AG09319 (cell line): Measurements from ENCODE around the gene MMP17.
A peak's percentile ranks its signal among the peaks of the same experiment; 100 is the strongest.

Experiments
- DNase-seq: peaks from one replicate; pipeline ENCODE4 v3.0.0-alpha.2; 2010; ENCODE audit warnings: low read depth; ENCODE audit errors: extremely low read depth
- CTCF ChIP-seq: IDR thresholded peaks from 2 replicates; pipeline ENCODE4 v1.5.1; 2011; ENCODE audit warnings: low read depth, mild to moderate bottlenecking, inconsistent platforms, low read length, moderate library complexity

The MMP17 gene

GRCh38 chr12:131826097-131826928 lies 1.9 kb upstream of the MMP17 start:
- DNase-seq: no peak
- TF ChIP-seq CTCF: no peak

GRCh38 chr12:131828671-131829355 lies 620 bp downstream of the MMP17 start:
- no peak for DNase-seq
- no peak for TF ChIP-seq CTCF

- no peak for TF ChIP-seq CTCF
- no peak for DNase-seq
Measured at GRCh38 chr12:131829356-131829747, 1.2 kb downstream of the MMP17 start.

GRCh38 chr12:131829791-131830334 lies 1.7 kb downstream of the MMP17 start:
- DNase-seq: no peak
- no peak for TF ChIP-seq CTCF

GRCh38 chr12:131830335-131830913 lies 2.2 kb downstream of the MMP17 start:
- peak; percentile 66 for DNase-seq

GRCh38 chr12:131830914-131831571 lies 2.9 kb downstream of the MMP17 start:
- no peak for TF ChIP-seq CTCF
- DNase-seq: no peak

More at GRCh38 chr12:131830335-131830913, 2.2 kb downstream of the MMP17 start:
- TF ChIP-seq CTCF: peak; percentile 59
